ENCODE results near the gene NSMF.
A peak's percentile ranks its signal among the peaks of the same experiment; 100 is the strongest.

Gene NSMF

DNA sequence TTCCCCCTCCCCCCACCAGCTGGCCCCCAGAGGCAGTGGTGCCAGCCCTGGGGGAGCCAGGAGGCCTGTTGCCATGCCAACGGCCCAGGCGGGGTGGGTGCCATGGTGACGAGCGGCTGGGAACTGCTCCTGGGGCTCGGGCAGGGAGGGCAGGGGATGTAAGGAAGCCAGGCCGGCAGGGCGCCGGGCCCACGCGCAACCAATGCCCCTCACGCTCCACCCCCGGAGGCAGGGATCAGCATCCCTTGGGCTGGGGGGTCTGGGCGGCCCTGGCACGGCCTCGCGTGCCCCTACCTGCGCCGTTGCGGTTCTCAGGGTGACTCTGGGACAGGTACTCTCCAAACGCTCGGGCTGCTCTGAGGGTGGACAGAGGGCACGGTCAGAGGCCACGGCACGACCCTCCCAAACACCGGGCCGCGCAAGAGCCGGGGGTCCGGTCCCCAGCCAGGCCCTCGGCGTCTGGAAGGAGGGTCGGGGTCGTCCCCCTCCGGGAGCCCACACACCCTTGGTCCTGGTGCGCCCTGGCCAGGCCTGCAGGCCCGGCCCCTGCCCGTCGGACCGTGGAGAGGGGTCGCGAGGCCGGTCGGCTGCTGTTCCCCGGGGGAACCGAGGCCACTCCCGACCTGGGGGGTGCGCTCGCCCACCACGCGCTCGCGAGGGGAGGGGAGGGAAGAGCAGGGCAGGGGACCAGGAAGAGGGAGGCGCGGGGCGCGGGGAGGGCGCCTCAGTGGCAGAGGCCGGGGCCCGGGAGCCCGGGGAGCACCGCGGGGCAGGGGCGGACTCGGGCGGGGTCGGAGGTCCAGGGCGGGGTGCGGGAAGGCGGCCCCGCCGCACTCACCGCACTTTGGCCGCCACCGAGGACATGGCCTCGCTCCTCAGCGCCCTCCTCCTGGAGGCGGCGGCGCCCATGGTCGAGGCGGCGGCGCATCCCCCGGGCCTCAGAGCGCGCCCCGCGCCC, 661 bp downstream of the NSMF start:
- H3K4me2 ChIP-seq (ENCODE audit: low read length), result peak overlapping the region; percentile 96
- H3K9ac ChIP-seq (ENCODE audit: low read length), result peak overlapping the region; percentile 81

GRCh38 chr9:137457406-137458193, 1.5 kb downstream of the NSMF start:
- Histone ChIP-seq H3K27ac (ENCODE audit: low read length) (no peak overlapping the region), H3K79me2 (ENCODE audit: low read length) (peaks cover 14% of the 10 kb centered on the region), H2AFZ (ENCODE audit: low read depth, low read length) (no peak overlapping the region), H3K36me3 (replicated peaks; ENCODE audit: low read depth, low read length) (peaks cover 33% of the 10 kb centered on the region), H4K20me1 (ENCODE audit: insufficient read depth, low read length) (peaks cover 6% of the 10 kb centered on the region), H3K4me3 (ENCODE audit: low read length) (peak overlapping the region; percentile 98), H3K9ac (ENCODE audit: low read length) (no peak overlapping the region), H3K4me1 (ENCODE audit: low read length) (peaks cover 25% of the 10 kb centered on the region), H3K9me3 (ENCODE audit: insufficient read depth, low read length) (no peaks in the 10 kb centered on the region), H3K27me3 (ENCODE audit: low read depth, low read length) (no peaks in the 10 kb centered on the region), H3K4me2 (ENCODE audit: low read length) (peak overlapping the region; percentile 96)
- no peak for TF ChIP-seq EZH2phosphoT487 (IDR thresholded peaks at IDR 0.05; ENCODE audit: low read depth)
- TF ChIP-seq, protein P1, sequence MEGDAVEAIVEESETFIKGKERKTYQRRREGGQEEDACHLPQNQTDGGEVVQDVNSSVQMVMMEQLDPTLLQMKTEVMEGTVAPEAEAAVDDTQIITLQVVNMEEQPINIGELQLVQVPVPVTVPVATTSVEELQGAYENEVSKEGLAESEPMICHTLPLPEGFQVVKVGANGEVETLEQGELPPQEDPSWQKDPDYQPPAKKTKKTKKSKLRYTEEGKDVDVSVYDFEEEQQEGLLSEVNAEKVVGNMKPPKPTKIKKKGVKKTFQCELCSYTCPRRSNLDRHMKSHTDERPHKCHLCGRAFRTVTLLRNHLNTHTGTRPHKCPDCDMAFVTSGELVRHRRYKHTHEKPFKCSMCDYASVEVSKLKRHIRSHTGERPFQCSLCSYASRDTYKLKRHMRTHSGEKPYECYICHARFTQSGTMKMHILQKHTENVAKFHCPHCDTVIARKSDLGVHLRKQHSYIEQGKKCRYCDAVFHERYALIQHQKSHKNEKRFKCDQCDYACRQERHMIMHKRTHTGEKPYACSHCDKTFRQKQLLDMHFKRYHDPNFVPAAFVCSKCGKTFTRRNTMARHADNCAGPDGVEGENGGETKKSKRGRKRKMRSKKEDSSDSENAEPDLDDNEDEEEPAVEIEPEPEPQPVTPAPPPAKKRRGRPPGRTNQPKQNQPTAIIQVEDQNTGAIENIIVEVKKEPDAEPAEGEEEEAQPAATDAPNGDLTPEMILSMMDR (IDR thresholded peaks at IDR 0.05; ENCODE audit: low read depth, low read length), result no peak

More for the DNA sequence above, 661 bp downstream of the NSMF start:
- Histone ChIP-seq H2AFZ (ENCODE audit: low read depth, low read length) (no peak overlapping the region), H3K9me3 (ENCODE audit: insufficient read depth, low read length) (no peaks in the 10 kb centered on the region), H3K79me2 (ENCODE audit: low read length) (peaks cover 14% of the 10 kb centered on the region), H3K27ac (ENCODE audit: low read length) (peak overlapping the region; percentile 16; the same call in 1 of the 2 replicates), H3K4me3 (ENCODE audit: low read length) (peak overlapping the region; percentile 98), H4K20me1 (ENCODE audit: insufficient read depth, low read length) (peaks cover 3% of the 10 kb centered on the region), H3K4me1 (ENCODE audit: low read length) (peaks cover 27% of the 10 kb centered on the region), H3K27me3 (ENCODE audit: low read depth, low read length) (no peaks in the 10 kb centered on the region), H3K36me3 (replicated peaks; ENCODE audit: low read depth, low read length) (peaks cover 25% of the 10 kb centered on the region)
- TF ChIP-seq EZH2phosphoT487 (IDR thresholded peaks at IDR 0.05; ENCODE audit: low read depth), result no peak
- TF ChIP-seq, protein P1 (IDR thresholded peaks at IDR 0.05; ENCODE audit: low read depth, low read length), result no peak

DNA sequence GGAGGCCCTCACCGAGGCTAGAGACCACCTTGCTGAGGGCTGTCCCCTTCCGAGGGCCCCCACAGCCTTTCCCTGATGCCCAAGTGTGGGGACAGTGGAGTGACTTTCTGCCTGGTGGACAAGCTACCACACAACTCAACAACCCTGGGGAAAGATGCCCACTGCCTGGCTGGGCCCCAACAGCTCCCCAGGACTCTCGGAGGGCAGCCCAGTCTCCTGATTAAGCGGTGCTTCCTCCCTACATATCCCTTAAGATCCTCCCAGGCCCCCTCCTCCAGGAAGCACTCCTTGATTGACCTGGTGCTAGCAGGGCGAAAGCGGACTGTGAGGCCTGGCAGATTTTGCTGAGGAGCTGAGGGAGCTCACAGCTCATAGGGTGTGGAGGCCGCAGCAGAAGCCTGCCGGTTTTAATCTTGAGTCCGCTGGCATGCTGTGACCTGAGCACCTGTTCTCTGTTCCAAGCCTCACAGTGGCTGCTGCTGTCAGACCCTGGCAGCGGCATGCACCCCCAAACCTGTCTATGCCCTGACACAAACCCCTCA, 2.2 kb downstream of the NSMF start:
- no peak overlapping the region for H2AFZ ChIP-seq (ENCODE audit: low read depth, low read length)
- no peak for TF ChIP-seq EZH2phosphoT487 (IDR thresholded peaks at IDR 0.05; ENCODE audit: low read depth)
- TF ChIP-seq, protein P1 (IDR thresholded peaks at IDR 0.05; ENCODE audit: low read depth, low read length), result no peak
- no peak overlapping the region for H3K4me3 ChIP-seq (ENCODE audit: low read length)
- peaks cover 6% of the 10 kb centered on the region for H4K20me1 ChIP-seq (ENCODE audit: insufficient read depth, low read length)
- peaks cover 36% of the 10 kb centered on the region for H3K36me3 ChIP-seq (replicated peaks; ENCODE audit: low read depth, low read length)
- no peaks in the 10 kb centered on the region for H3K27me3 ChIP-seq (ENCODE audit: low read depth, low read length)
- H3K79me2 ChIP-seq (ENCODE audit: low read length), result peaks cover 14% of the 10 kb centered on the region
- H3K4me2 ChIP-seq (ENCODE audit: low read length), result no peak overlapping the region
- H3K27ac ChIP-seq (ENCODE audit: low read length), result no peak overlapping the region
- peaks cover 19% of the 10 kb centered on the region for H3K4me1 ChIP-seq (ENCODE audit: low read length)
- no peak overlapping the region for H3K9ac ChIP-seq (ENCODE audit: low read length)
- H3K9me3 ChIP-seq (ENCODE audit: insufficient read depth, low read length), result no peaks in the 10 kb centered on the region
